22Rv1 (cell line): ENCODE measurements around the gene FBXL7.

ENCODE experiments used
- ZFX ChIP-seq: fragments of 450-650 bp; IDR thresholded peaks from 2 replicates; pipeline ENCODE4 v1.6.1; 2017; ENCODE audit warnings: antibody characterized with exemption, borderline replicate concordance
- TF ChIP-seq, protein P1 (sequence below): fragments of 450-650 bp; IDR thresholded peaks from 2 replicates; pipeline ENCODE4 v1.5.1; 2017; ENCODE audit warnings: mild to moderate bottlenecking

DNA sequence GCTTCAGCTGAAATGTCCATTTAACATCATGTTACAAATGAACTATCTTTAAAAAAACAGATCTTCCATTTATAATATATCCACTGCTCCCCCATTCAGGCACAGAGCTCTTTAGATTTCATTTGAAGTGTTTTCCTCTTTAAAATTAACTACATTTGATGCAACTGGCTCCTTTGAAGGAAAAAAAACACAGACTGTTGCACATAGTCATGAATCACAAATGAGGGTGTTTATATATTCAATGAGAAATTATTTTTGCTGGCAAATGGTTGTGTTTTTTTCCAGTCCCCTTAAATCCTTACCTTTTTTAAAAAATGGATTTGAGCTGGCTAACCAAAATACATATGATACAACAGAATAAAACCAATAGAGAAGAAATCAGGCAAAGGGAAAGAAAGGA, 240.4 kb downstream of the FBXL7 start:
- TF ChIP-seq, protein P1, sequence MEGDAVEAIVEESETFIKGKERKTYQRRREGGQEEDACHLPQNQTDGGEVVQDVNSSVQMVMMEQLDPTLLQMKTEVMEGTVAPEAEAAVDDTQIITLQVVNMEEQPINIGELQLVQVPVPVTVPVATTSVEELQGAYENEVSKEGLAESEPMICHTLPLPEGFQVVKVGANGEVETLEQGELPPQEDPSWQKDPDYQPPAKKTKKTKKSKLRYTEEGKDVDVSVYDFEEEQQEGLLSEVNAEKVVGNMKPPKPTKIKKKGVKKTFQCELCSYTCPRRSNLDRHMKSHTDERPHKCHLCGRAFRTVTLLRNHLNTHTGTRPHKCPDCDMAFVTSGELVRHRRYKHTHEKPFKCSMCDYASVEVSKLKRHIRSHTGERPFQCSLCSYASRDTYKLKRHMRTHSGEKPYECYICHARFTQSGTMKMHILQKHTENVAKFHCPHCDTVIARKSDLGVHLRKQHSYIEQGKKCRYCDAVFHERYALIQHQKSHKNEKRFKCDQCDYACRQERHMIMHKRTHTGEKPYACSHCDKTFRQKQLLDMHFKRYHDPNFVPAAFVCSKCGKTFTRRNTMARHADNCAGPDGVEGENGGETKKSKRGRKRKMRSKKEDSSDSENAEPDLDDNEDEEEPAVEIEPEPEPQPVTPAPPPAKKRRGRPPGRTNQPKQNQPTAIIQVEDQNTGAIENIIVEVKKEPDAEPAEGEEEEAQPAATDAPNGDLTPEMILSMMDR, result no peak
- no peak for TF ChIP-seq ZFX
